ENCODE measurements around the gene CAMKK1.
"Not testable (repeated sequence)": the region's sequence is repeated elsewhere in the genome, so short reads cannot be mapped to it uniquely, and the experiment has no call there.

CAMKK1 gene

GRCh38 chr17:3845621-3846436 lies 47.0 kb downstream of the CAMKK1 start, which contains the start of gene NCBP3:
Gene NCBP3 (minus strand): TSS chr17:3846246. CDS start chr17:3846223, 23 bp downstream.
- peak; percentile 82 for DNase-seq (ENCODE audit: low read depth)

DNA sequence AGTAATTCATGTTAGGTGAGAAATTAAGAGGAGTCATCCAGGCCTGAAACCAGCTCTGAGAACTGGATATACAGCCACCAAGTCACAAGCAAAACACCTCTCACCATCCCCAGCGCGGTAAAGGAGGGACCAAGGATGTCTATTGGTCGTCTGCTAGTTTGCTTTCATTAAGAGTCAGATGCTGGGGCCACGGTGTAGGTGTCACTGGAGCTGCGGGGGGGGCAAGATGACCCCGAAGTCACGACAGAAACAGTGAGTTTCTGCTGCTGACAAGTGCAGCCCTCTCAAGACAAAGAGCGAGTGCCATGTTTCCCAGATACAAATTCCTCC lies 47.6 kb downstream of the CAMKK1 start:
- no peak for DNase-seq (ENCODE audit: low read depth)

- not testable (repeated sequence) for DNase-seq (ENCODE audit: low read depth)
These were observed 48.3 kb downstream of the CAMKK1 start for GRCh38 chr17:3844556-3844955.

DNA sequence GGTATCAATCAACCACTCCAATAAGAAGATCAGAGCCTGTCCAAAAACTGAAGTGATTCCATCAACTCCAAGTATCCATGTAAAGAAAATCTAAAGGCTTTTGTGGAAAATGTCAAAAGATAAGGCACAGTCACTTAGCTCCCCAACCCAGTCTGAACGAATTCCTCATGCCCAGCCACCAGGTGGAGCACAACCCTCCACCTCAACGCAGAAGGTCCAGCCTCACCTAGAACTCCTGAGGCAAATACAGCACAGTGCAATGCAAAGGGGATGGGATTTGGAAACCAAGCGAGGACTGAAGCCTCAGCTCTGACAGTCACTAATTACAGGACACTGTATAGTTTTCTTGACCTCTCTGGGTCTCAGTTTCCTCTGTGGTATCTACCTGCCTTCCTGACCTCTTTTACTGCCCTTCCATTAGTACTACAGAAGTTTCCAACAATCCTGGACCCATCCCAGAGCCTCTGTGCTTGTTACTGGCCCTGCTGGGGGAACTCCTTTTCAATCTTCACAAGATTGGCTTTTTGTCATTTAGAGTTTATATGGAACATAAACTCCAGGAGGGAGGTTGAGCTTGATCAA lies 48.8 kb downstream of the CAMKK1 start:
- no peak for DNase-seq (ENCODE audit: low read depth)

- DNase-seq (ENCODE audit: low read depth): no peak
These were observed 54.6 kb downstream of the CAMKK1 start for GRCh38 chr17:3838206-3838605.

- DNase-seq (ENCODE audit: low read depth): no peak
These were observed 56.3 kb downstream of the CAMKK1 start for GRCh38 chr17:3836551-3836950.

- DNase-seq (ENCODE audit: low read depth): no peak
These were observed 57.2 kb downstream of the CAMKK1 start for GRCh38 chr17:3835410-3836229.

DNA sequence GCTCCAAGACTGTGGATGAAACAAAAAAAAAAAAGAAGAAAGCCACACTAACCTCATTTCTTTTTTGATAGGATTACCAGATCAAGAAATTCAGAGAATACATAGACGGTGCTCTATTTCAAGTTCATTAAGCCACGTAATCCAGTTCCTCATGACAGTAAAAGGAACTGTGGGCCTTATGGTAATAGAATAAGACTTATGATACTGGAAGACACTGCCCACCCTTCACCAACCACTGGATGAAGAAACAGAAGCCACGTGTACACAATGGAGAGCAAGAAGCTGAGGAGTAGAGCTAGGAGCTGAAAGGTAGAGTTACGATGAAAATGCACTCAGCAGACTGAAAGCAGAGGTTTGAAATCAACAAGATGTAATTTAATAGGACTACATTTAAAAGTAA lies 58.0 kb downstream of the CAMKK1 start:
- DNase-seq (ENCODE audit: low read depth): no peak

- no peak for DNase-seq (ENCODE audit: low read depth)
These were observed 64.0 kb downstream of the CAMKK1 start for GRCh38 chr17:3828852-3829232.

GRCh38 chr17:3828151-3828851 lies 64.6 kb downstream of the CAMKK1 start:
- DNase-seq (ENCODE audit: low read depth): no peak

DNA sequence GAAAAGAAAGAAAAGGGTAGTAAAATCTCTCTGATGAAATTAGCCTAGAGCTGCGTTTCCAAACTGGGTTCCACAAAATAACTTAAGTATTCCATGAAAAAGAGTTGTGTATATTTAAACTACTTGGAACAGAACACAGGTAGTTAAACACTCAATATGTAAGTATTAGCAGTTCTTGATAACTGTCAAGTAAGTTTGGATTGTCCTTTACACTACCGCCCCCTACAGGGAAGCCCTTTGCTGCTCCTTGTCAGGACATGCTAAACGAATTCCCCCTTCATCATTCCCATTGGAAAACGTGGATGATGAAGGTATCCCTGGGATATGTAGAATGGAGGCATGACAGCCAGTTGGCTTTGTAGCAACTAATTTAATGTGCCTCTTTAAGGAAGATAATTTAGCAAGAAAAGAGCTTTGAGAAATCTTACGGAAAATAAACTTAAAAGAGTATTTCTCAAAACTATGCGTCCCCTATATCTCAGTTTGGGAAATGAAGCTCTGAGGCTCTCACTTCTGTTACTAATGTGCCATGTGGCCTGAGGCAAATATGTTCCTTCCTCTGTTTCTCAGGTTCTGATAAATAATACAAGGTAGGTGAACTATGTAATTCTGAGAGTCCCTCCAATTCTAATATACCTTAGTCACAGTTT lies 65.6 kb downstream of the CAMKK1 start:
- peak; percentile 55 for DNase-seq (ENCODE audit: low read depth)

GRCh38 chr17:3826191-3826590 lies 66.7 kb downstream of the CAMKK1 start:
- DNase-seq (ENCODE audit: low read depth): no peak

DNA sequence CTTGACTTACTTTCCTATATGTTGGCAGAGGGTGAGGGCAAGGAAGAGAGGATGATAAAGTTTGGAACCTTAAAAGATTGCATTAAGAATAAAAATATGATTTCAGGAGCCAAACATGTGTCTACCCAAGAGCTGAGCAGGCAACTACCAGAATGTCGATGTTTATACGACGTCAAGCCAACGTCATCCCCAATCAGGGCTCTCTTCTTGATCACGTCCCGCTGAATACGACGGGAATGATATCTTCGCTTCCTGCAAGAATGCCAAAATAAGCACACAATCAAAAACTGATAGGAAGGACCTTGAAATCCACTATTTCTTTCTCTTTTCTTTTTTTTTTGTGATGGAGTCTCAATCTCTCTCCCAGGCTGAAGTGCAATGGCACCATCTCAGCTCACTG lies 71.8 kb downstream of the CAMKK1 start:
- no peak for DNase-seq (ENCODE audit: low read depth)

DNA sequence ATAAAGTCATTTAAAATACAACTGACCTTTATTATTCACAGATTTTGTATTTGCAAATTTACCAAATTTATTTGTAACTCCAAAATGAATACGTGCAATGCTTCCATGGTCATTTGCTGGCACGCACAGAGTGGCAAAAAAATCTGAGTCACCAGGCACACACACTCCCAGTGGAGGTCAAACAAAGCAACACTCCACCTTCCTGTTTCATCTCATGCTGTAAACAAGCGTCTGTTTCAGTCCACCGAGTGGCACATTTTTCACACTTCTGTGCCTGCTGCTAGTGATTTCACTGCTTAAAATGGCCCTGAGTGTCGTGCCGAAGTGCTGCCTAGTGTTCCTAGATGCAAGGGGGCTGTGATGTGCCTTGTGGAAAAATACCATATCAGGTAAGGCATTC lies 74.1 kb downstream of the CAMKK1 start:
- no peak for DNase-seq (ENCODE audit: low read depth)

DNA sequence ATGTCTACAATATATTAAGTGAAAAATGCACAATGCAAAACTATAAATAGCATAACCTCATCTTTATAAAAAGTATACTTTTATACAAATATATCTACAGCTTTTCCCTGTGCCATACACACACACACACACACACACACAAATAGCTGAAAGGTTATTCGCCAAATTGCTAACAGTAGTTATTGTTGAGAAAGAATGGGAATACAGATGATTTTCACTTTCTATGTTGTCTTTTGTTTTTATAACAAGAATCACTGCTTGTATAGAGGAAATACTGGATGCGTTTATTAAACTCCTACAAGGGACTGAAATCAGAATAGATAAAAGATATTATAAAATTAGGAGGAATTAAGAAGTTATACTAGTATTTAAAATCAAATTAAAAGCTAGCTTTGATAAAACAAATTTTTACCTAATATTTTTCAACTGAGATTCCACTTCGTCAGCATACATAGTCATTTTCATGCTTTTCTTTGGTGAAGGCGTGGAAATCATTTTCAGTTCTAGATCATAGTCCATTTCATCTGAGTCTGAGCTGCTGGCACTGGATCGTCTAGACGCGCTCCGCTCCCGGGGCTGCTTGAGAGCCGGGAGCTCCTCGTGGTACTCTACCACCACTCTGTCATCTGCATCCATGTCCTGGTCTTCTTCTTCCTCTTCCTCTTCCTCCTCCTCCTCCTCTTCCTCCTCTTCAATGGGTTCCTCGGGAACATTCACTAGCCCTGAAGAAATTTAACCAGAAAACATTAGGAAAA lies 74.8 kb downstream of the CAMKK1 start:
- no peak for DNase-seq (ENCODE audit: low read depth)

- no peak for DNase-seq (ENCODE audit: low read depth)
These were observed 76.9 kb downstream of the CAMKK1 start for GRCh38 chr17:3815925-3816324.

DNA sequence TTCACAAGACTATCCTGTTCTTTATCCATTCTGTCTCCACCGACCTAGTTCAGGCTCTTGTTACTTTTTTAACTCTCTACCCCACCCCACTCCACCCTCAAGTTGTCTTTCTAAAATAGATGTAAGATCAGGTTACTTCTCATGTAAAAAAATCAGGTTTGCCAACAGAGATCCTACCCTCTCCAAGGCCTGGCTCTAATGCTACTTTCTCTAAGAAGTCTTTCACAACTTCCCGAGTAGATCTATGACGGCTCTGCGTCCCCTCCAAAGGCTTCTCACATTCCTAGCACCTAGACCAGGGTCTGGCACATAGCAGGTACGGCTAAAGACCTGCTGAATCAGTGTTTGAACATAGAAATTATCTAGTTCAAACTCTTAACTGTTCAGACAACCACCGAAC lies 77.7 kb downstream of the CAMKK1 start:
- no peak for DNase-seq (ENCODE audit: low read depth)

DNA sequence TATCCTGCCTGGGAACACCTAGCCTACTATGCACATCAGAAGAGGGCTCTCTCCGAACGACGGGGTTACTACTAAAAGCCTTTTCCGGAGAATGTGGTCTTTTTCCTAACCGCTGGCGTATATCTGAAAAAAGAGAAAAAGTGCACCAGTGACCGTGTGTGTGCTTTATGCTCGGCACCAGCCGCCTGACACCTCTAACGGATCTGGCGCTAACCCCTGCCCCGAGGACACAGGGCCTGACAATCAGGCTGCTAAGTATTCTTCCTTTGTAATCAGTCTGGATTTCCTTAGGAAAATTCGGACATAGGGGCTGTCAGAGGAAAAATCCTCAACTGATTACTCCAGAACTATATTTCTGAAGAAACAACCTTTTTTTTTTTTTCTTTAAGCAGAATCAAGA lies 78.5 kb downstream of the CAMKK1 start:
- DNase-seq (ENCODE audit: low read depth): no peak

GRCh38 chr17:3813171-3813570 lies 79.7 kb downstream of the CAMKK1 start:
- no peak for DNase-seq (ENCODE audit: low read depth)

- DNase-seq (ENCODE audit: low read depth): no peak
These were observed 80.1 kb downstream of the CAMKK1 start for GRCh38 chr17:3812771-3813170.

- DNase-seq (ENCODE audit: low read depth): no peak
These were observed 80.6 kb downstream of the CAMKK1 start for GRCh38 chr17:3812284-3812683.
